SKM-1 (cell line): ENCODE measurements around the gene KPTN.

Source experiments
- DNase-seq: peaks from one replicate; lab custom pipeline; 2025; ENCODE audit not compliant: unreplicated experiment; lab: John Stamatoyannopoulos, UW

KPTN gene

DNA sequence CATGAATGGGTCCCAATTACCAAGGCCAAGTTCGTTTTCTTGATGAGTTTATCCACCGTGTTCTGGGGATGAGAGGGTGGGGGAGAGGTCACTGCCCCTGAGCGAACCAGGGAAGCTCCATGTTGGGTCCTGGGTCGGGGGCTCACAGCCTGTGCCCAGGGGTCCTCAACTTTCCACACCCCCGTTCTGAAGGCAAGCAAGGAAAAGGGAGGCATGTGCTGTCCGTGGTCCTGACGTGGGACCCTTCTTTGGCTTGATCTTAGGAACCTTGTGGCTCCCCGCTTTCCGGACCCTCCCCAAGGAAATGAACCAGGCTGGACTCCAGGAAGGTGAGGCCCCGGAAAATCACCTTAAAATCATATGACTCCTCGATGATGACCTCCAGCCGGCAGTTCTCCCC is 46.5 kb downstream of the KPTN start:
- DNase-seq, result no peak

DNA sequence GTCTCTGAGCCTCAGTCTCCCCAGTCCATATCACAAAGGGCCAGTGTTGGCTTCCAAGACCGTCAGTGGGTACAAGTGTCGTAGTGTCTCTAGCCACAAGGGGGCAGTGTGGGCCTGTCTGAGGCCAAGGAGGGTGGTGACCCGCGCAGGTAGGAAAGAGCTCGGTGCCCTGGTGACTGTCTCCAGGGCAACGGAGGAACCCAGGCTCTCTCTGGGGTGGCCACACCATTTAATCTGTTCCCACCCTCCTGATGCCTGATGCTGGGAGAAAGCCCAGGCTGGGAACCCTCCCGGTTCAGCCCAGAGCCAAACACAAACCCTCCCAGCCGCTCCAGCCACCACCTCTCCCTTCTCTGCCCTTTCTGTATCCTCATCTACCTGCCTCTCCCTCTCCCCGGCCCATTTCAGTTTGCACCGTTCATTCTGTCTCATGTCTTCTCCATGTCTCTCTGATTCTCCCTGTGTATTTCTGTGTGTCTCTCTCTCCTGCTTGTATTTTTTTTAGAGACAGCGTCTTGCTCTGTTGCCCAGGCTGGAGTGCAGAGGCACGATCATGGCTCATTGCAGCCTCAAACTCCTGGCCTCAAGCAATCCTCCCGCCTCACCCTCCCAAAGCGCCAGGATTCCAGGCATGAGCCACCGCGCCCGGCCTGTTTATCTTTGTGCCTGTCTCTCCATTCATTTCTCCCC is 47.2 kb downstream of the KPTN start:
- peak; percentile 10 for DNase-seq

DNA sequence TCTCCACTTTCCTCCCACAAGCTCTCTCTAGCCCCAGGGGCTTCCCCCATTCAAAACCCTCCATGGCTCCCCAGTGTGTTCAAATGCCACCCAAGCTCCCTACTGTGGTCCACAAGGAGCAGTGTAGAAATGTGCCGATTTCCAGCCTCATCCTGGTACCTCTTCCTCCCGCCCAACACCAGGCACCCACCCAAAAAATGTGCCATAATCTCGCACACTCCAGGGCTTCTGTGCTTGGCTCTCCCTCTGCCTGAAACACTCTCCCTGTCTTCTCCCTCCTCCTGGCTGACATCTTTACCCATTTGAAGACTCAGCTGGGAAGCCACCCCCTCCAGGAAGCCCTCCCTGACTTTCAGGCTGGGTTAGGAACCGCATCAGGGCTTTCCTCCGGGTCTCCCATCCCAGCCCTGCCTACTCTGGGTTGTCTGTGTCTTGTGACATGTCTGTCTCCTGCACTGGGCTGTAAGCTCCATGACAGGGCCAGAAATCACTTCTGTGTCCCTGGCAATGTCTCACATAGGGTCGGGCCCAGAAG is 48.1 kb downstream of the KPTN start:
- no peak for DNase-seq

DNA sequence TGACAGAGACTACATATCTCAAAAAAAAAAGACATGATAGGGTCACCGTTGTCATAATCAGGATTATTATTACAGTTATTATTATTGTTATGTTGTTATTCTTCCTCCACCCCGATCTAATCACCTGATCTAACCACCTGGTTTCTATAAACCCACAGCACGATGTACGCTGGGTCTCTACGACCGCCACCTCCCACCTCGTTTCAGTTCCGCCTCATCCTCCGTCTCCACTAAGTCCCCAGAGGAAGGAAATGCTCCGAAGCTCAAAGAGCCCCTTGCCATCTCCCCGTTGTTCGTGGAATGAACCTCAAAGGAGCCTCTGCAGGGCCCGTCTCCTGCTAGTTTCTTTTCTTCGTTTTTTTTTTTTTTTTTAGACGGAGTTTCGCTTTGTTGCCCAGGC is 48.8 kb downstream of the KPTN start:
- no peak for DNase-seq

DNA sequence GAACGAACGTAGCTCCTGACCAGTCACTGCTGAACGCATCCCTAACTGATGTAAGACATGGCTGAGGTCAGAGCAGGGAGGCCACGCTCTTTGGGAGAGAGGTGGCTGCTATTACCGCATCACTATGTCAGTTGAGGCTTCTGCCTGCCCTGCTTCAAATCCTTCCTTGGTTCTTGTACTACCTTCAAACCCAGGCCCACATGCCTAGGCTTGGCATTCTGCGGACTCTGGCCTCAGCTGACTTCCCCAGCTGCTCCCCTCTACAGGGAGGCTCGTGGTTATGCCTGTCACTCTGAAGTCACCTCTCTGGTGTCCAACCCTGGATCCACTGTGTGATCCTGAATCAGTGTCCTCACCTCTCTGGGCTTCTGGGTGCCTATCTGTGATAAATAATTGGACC is 49.9 kb downstream of the KPTN start:
- DNase-seq, result no peak

DNA sequence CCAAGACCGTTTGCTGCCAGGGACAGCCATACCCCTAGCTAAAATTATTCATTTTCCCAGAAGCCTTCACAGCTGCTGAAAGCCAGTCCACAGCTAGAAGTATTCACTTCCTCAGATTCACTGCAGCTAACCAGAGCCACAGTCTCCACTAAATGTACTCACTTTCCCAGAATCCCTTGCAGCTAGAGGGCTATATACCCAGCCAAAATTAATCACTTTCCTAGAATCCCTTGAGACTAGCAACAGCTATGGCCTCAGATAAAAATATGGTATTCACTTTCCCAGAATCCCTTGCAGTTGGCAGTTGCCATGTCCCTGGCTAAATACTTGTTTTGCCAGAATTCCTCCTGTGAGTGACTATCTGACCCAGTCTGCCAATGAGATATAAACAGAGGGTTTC is 50.9 kb downstream of the KPTN start:
- DNase-seq, result no peak

DNA sequence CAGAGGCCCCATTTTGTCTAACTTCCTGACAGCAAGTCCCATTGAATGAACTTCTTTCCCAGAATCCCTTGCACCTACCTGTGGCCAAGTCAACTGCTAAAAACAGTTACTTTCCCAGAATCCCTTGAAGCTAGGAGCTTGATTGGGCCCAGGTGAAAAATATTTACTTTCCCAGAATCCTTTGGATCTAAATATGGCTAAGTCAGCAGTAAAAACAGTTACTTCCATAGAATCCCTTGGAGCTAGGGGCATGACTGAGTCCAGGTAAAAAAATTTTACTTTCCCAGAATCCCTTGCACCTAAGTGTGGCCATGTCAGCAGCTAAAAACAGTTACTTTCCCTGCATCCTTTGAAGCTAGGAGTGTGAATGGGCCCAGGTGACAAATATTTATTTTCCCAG is 51.5 kb downstream of the KPTN start:
- no peak for DNase-seq

DNA sequence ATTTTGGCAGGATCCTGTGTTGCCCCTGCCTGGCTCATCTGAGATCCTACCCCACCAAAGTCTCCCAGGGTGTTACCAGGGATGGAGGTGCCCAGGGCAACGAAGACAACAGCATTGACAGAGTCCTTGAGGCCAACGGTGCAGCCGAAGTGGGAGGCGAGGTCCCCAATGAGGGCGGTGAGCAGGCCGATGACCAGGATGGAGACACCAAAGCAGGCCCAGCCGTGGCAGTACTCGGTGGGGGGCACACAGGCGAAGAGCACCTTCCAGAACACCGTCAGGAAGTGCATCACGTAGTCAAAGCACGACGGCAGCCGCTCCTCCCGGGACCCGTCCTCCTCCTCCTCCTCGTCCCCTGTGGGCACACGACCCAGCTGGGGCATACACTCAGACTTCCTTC is 51.9 kb downstream of the KPTN start:
- no peak for DNase-seq

DNA sequence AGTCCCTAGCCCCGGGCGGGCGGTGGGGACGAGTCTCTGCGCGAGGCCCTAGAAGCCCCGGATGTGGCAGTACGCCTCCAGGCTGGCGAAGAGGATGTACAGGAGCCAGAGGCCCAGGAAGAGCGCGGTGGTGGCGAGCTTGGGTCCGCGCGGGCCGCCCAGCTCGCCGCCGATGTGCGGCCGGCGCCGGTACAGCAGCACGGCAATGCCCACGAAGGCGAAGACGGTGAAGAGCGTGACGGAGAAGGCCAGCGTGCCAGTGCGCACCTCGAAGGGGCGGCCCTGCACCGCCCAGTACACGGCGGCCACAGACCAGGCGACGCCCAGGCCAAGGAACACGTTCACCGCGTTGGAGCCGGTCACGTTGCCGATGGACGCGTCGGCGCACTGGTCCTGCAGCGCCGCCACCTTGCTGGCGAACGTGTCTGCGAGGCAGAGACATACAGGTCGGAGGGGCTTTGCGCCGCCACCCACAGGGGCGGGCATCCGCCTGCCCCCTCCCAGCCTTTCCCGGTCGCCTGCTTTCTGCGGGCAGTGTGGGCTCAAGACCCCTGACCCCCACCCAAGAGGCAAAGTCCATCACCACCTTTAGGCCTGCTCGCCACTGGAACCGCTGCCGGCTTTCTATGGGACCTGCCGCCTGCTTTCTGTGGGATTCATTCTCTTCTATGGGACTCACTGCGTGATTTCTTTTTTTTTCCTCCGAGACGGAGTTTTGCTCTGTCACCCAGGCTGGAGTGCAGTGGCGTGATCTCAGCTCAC is 53.8 kb downstream of the KPTN start:
- DNase-seq, result no peak

DNA sequence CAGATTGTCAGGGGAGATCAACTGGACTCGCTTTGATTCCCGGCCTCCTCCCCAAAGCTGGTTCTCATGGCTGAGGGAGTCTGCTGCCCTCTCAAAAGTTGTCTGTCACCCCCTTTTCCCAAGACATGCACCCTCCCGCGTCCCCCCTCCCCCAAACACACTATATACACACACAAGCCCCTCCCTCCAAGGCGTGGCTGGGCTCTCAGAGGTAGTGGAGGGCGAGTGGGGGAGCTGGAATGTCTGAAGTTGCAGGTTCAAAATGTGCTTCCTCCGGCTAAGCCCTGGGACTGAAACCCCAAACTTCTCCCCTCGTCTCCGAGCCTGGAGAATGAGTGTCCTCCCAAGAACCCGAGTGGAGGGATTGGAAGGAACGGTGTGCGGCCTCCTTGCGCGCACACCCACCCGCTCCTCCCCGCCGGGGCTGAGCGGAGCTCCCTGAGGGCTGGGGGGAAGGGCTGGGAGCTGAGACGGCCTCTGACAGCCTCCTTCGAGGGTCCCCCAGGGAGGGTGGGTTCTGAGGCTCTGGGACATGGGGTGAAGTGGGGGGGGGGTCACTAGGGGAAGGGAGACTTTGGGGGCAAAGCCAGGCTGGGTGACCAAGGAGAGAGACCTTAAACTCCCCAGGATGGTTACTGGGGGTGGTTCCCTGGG is 54.8 kb downstream of the KPTN start:
- DNase-seq, result no peak

DNA sequence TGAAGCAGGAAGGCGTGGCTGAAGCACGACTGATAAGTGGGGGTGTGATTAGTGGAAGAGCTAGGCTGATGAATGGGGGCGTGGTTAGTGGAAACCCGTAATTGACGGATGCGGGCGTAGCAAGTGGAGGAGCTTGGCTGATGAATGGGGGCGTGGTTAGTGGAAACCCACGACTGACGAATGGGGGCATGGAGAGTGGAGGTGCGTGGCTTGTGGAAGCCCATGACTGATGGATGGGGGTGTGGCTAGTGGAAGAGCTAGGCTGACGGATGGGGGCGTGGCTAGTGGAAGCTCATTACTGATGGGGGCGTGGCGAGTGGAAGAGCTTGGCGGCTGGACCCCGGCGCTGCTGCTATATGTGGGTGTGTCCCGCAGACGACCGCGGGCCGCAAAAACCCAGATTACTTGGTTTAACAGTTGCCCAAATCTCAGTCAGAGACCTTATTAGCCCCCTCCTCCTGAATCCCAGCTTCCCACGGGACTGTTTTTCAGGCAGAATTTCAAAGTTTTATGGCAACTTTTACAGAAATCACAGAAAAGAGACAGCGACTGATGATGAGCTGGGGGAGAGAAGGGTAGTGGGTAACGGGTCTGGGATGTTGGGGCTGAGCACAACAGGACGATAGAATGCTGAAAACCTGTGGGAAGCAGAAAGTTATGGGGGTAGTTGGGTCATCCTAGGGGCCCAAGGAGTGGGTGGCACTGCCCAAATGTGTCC is 55.7 kb downstream of the KPTN start:
- no peak for DNase-seq

DNA sequence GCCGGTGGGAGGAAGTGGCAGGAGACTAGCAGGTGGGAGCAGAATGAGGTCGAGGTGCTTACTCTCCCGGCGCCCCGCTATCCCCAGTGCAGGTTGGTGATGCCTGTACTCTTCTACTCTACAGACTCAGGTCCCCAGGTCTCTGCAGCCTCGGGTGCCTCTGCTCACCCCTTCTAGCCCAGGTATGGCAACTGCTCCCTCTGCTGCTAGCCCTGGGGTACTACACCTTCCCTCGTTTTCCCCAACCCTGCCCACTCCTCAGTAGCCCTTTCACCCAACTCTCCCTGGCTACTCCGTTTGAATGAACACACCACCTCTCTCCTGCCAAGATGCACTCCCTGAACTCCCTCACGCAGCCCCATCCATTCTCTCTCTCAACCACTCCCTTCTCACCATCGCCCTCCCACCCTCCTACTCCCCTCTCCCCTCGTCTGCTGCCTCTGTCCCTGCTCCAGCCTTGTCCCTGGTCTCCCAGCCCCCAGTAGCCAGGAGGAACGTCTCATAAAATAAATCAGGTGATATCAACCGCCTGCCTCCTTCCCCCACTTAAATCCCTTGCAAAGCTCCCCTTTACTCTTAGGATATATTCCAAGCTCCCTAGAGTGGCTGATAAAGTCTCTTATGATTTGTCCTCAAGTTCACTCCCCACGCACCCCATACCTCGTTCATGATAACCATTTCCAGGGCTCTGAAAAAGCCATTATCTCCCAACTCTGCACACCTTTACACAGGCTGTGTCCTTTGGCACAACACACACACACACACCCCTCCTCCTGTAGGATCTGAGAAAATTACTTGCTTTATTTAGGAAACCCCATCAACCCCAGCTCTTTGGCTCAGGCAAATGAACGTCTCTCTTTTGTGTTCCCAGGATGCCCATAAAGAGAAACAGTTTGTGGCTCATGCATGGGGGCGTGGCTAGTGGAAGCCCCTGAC is 56.5 kb downstream of the KPTN start:
- no peak for DNase-seq
